DOHH2 (cell line): ENCODE data around the gene UBR1.

Experiments
- H3F3A ChIP-seq: fragments of 200-600 bp; sonication (generic), shearing (Covaris generic); 2 replicates; pipeline ENCODE4 v1.6.0; 2016; ENCODE audit warnings: antibody characterized with exemption, mild to moderate bottlenecking; ENCODE audit not compliant: control insufficient read depth, insufficient read depth
- H3K27ac ChIP-seq: fragments of 200-600 bp; sonication (generic); 2 replicates; pipeline ENCODE4 v1.5.1; 2014; ENCODE audit warnings: low read depth, mild to moderate bottlenecking, low read length, moderate library complexity
- H3K27me3 ChIP-seq: fragments of 200-600 bp; sonication (generic); 2 replicates; pipeline ENCODE4 v1.6.1; 2014; ENCODE audit warnings: mild to moderate bottlenecking, low read length, mixed read lengths; ENCODE audit not compliant: control insufficient read depth
- H3K36me3 ChIP-seq: fragments of 200-600 bp; sonication (generic); 2 replicates; pipeline ENCODE4 v1.6.1; 2014; ENCODE audit warnings: mild to moderate bottlenecking, low read length, moderate library complexity, mixed read lengths; ENCODE audit not compliant: control insufficient read depth
- H3K4me1 ChIP-seq: fragments of 200-600 bp; sonication (generic); 2 replicates; pipeline ENCODE4 v1.6.1; 2014; ENCODE audit warnings: mild to moderate bottlenecking, low read length, mixed read lengths; ENCODE audit not compliant: control insufficient read depth
- H3K4me2 ChIP-seq: fragments of 200-600 bp; sonication (generic); 2 replicates; pipeline ENCODE4 v1.6.0; 2014; ENCODE audit warnings: mild to moderate bottlenecking, low read length, moderate library complexity
- H3K4me3 ChIP-seq: fragments of 200-600 bp; sonication (generic); 2 replicates; pipeline ENCODE4 v1.5.1; 2014; ENCODE audit warnings: mild to moderate bottlenecking, low read length, mixed read lengths
- H3K79me2 ChIP-seq: fragments of 200-600 bp; sonication (generic); 2 replicates; pipeline ENCODE4 v1.6.1; 2014; ENCODE audit warnings: mild to moderate bottlenecking, low read length, mixed read lengths; ENCODE audit not compliant: control insufficient read depth
- H3K9me2 ChIP-seq: fragments of 200-600 bp; sonication (generic); replicated peaks from 2 replicates; pipeline ENCODE4 v1.6.1; 2014; ENCODE audit warnings: mild to moderate bottlenecking, low read length, mixed read lengths; ENCODE audit not compliant: control insufficient read depth
- H3K9me3 ChIP-seq: fragments of 200-600 bp; sonication (generic); 2 replicates; pipeline ENCODE4 v1.6.1; 2014; ENCODE audit warnings: antibody characterized with exemption, low read length, mixed read lengths; ENCODE audit not compliant: control insufficient read depth, insufficient read depth
- H4K20me1 ChIP-seq: fragments of 200-600 bp; sonication (generic); 2 replicates; pipeline ENCODE4 v1.6.0; 2014; ENCODE audit warnings: low read depth, mild to moderate bottlenecking, antibody characterized with exemption, low read length, moderate library complexity; ENCODE audit not compliant: control insufficient read depth, insufficient read depth
- CTCF ChIP-seq: fragments of 200-600 bp; sonication (generic); IDR thresholded peaks from one replicate; pipeline ENCODE4 v1.5.1; 2014; ENCODE audit warnings: antibody characterized with exemption, mild to moderate bottlenecking, low read depth, low read length; ENCODE audit not compliant: poor library complexity, severe bottlenecking
- EZH2phosphoT487 ChIP-seq: fragments of 200-600 bp; sonication (generic); IDR thresholded peaks from 2 replicates; pipeline ENCODE4 v1.6.1; 2017; ENCODE audit warnings: borderline replicate concordance, mild to moderate bottlenecking, antibody characterized with exemption, low read length, moderate library complexity, mixed read lengths

Gene UBR1

GRCh38 chr15:43150191-43150929 lies 44.5 kb upstream of the UBR1 start:
- no peak overlapping the region for H3K27ac ChIP-seq
- no peaks in the 10 kb centered on the region for H3K9me2 ChIP-seq
- TF ChIP-seq CTCF (no peak), EZH2phosphoT487 (no peak)
- H3K4me2 ChIP-seq = no peak overlapping the region
- H3K4me3 ChIP-seq = no peak overlapping the region
- H3K9me3 ChIP-seq = no peaks in the 10 kb centered on the region
- H3K36me3 ChIP-seq = peaks cover 94% of the 10 kb centered on the region
- no peaks in the 10 kb centered on the region for H3K4me1 ChIP-seq
- no peaks in the 10 kb centered on the region for H3K79me2 ChIP-seq
- no peaks in the 10 kb centered on the region for H3F3A ChIP-seq
- H4K20me1 ChIP-seq = no peaks in the 10 kb centered on the region
- H3K27me3 ChIP-seq = no peaks in the 10 kb centered on the region

GRCh38 chr15:43146184-43146583 lies 40.3 kb upstream of the UBR1 start:
- Histone ChIP-seq H3K79me2 (peaks cover 10% of the 10 kb centered on the region), H3F3A (no peaks in the 10 kb centered on the region), H3K9me2 (no peaks in the 10 kb centered on the region), H3K9me3 (no peaks in the 10 kb centered on the region), H3K27me3 (no peaks in the 10 kb centered on the region), H4K20me1 (no peaks in the 10 kb centered on the region), H3K36me3 (peaks cover 77% of the 10 kb centered on the region), H3K4me2 (no peak overlapping the region), H3K27ac (no peak overlapping the region), H3K4me3 (no peak overlapping the region), H3K4me1 (peaks cover 23% of the 10 kb centered on the region)
- TF ChIP-seq CTCF = no peak
- TF ChIP-seq EZH2phosphoT487 = no peak

- Histone ChIP-seq H3K36me3 (peaks cover 81% of the 10 kb centered on the region), H3K9me3 (no peaks in the 10 kb centered on the region), H3K27me3 (no peaks in the 10 kb centered on the region), H3K27ac (peak overlapping the region; percentile 33), H3K79me2 (peaks cover 10% of the 10 kb centered on the region), H3K4me2 (peak overlapping the region; percentile 45), H3K9me2 (no peaks in the 10 kb centered on the region), H3K4me1 (peaks cover 23% of the 10 kb centered on the region), H4K20me1 (no peaks in the 10 kb centered on the region), H3F3A (no peaks in the 10 kb centered on the region), H3K4me3 (peak overlapping the region; percentile 27; the same call in 1 of the 2 replicates)
- TF ChIP-seq CTCF = no peak
- TF ChIP-seq EZH2phosphoT487 = no peak
Observed at GRCh38 chr15:43144512-43144911, 38.7 kb upstream of the UBR1 start.
